Astrocyte (in vitro differentiated cells and primary cell): ENCODE measurements around the gene YAF2.

ENCODE experiments used
- EZH2 ChIP-seq: IDR thresholded peaks from 2 replicates; pipeline ENCODE4 v1.6.1; 2012; ENCODE audit warnings: mild to moderate bottlenecking, low read length, inconsistent platforms; ENCODE audit not compliant: insufficient read depth
- TF ChIP-seq, protein P1 (sequence below): IDR thresholded peaks from 2 replicates; pipeline ENCODE4 v1.5.1; 2011; ENCODE audit warnings: low read depth, mild to moderate bottlenecking, inconsistent platforms, low read length, moderate library complexity; ENCODE audit not compliant: insufficient read depth

DNA sequence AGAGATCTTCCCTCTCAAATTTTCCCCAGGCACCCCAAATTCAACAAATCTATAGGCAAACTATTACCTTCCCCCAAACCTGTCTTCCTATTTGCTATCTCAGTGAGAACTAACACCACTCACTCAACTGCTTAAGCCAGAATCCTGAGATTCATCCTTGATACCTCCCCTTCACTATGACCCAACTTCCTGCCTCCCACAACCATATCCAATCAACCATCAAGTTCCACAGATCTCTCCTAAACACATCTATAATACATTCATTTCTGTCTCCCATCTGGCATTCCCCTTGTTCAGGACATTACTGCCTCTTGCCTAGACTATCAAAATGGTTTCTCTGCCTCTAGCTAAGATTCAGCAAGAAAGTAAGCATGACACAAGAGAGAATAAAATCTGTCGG lies 21.3 kb downstream of the YAF2 start:
- TF ChIP-seq, protein P1, sequence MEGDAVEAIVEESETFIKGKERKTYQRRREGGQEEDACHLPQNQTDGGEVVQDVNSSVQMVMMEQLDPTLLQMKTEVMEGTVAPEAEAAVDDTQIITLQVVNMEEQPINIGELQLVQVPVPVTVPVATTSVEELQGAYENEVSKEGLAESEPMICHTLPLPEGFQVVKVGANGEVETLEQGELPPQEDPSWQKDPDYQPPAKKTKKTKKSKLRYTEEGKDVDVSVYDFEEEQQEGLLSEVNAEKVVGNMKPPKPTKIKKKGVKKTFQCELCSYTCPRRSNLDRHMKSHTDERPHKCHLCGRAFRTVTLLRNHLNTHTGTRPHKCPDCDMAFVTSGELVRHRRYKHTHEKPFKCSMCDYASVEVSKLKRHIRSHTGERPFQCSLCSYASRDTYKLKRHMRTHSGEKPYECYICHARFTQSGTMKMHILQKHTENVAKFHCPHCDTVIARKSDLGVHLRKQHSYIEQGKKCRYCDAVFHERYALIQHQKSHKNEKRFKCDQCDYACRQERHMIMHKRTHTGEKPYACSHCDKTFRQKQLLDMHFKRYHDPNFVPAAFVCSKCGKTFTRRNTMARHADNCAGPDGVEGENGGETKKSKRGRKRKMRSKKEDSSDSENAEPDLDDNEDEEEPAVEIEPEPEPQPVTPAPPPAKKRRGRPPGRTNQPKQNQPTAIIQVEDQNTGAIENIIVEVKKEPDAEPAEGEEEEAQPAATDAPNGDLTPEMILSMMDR = no peak
- no peak for TF ChIP-seq EZH2
